ENCODE measurements around the gene ALG12. TPM values are rescaled to one million over a fixed set of nuclear protein-coding genes. Genes with fewer than 3 reads are reported as not detected.

Gene ALG12
- total RNA-seq, 1 experiment from 2014 or later = 16.6 TPM

DNA sequence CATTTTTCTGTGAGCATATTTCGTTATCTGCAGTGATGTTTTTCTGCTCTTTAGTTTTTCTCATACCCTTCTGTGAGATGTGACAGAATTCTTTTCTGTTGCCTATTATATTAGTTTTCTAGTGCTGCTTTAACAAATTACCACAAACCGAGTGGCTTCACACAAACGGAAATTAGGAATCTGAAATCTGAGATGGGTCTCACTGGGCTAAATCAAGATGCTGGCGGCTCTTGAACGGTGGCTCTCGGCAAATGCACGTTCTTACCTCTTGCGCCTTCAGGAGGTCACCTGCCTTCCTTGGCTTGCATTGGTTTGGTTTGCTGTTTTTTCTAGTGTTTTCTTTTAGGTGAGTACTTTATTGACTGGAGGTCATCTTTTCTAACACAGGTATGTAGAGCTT lies 51.6 kb downstream of the ALG12 start:
- Histone ChIP-seq H3K27ac (ENCODE audit: low read depth, low read length) (no peak overlapping the region), H3K9me3 (ENCODE audit: control insufficient read depth in 1 of 2, insufficient read depth in 1 of 2, low read depth in 1 of 2, low read length in 2 of 2) (peaks cover 18 to 25% of the 10 kb centered on the region in 2 experiments; a peak in 2 of 4 replicates), H3K9ac (ENCODE audit: low read length) (no peak overlapping the region), H3K36me3 (ENCODE audit: control insufficient read depth in 1 of 2, insufficient read depth in 2 of 2, low read length in 2 of 2) (peaks cover 0 to 5% of the 10 kb centered on the region in 2 experiments; a peak in 1 of 4 replicates), H2AFZ (ENCODE audit: low read depth, low read length, poor library complexity, severe bottlenecking) (no peak overlapping the region), H3K4me3 (replicated peaks in 1 of 2; ENCODE audit: low read depth in 1 of 2, low read length in 2 of 2) (no peak overlapping the region), H4K20me1 (ENCODE audit: insufficient read depth) (0 out of 2 replicates have a peak, but pooled peaks cover 4% of the 10 kb centered on the region), H3K4me2 (ENCODE audit: low read length) (no peak overlapping the region), H3K27me3 (ENCODE audit: insufficient read depth, low read length) (no peaks in the 10 kb centered on the region), H3K79me2 (ENCODE audit: insufficient read depth, low read length) (peaks cover 99% of the 10 kb centered on the region), H3K4me1 (ENCODE audit: control insufficient read depth in 1 of 2, insufficient read depth in 2 of 2, low read length in 2 of 2) (no peaks in the 10 kb centered on the region), H3K9me2 (ENCODE audit: insufficient read depth) (no peaks in the 10 kb centered on the region)
- ChIA-PET RAD21 (ENCODE audit: low non-redundant PET in 1 of 2, low total read pairs in 2 of 2, uncharacterized antibody in 2 of 2, unreplicated experiment in 2 of 2) (no interaction called here), POLR2A (no interaction called here), CTCF (no interaction called here)
- intact Hi-C loops (cut with micrococcal nuclease) = no loop called here
- no peak for ATAC-seq
- TF ChIP-seq EZH2phosphoT487 (IDR thresholded peaks at IDR 0.05; ENCODE audit: borderline replicate concordance) = no peak
- TF ChIP-seq FOSL1 (IDR thresholded peaks at IDR 0.05; ENCODE audit: low read depth) = no peak
- TF ChIP-seq POLR2AphosphoS5 (IDR thresholded peaks at IDR 0.05; ENCODE audit: low read depth, low read length) = no peak
- TF ChIP-seq, protein P1, sequence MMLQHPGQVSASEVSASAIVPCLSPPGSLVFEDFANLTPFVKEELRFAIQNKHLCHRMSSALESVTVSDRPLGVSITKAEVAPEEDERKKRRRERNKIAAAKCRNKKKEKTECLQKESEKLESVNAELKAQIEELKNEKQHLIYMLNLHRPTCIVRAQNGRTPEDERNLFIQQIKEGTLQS (IDR thresholded peaks at IDR 0.05) = no peak
- no peak for TF ChIP-seq EZH2 (IDR thresholded peaks at IDR 0.05)
- no peak for TF ChIP-seq ELF1 (IDR thresholded peaks at IDR 0.05; ENCODE audit: borderline replicate concordance, low read depth)
- BruUV-seq (replicated peaks) = no TSS peak
- DNase-seq (ENCODE audit: low read depth, low spot score) = no peak

DNA sequence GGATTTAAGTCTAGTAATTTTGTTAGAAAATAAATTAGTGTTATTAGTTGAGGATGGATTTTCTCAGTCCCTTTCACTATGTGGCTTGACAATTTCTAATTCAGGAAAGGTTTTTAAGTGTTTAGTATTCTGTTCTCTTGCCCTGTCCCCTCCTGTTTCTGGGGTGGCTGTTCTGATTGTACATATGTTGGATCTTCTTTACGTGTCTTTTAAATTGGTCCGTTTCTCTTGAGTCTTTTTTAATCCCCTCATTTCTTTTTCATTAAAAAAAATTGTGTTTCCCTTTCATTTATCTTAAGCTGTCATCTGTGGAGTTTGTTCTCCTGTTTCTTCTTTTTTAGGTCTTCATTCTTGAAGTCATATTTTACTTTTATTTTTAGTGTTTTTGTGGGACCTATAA lies 52.1 kb downstream of the ALG12 start:
- intact Hi-C loops (cut with micrococcal nuclease) = no loop called here
- H3K4me1 ChIP-seq (ENCODE audit: control insufficient read depth in 1 of 2, insufficient read depth in 2 of 2, low read length in 2 of 2) = no peaks in the 10 kb centered on the region
- 0 out of 2 replicates have a peak, but pooled peaks cover 4% of the 10 kb centered on the region for H4K20me1 ChIP-seq (ENCODE audit: insufficient read depth)
- H3K27ac ChIP-seq (ENCODE audit: low read depth, low read length) = no peak overlapping the region
- peaks cover 18 to 25% of the 10 kb centered on the region in 2 experiments; a peak in 2 of 4 replicates for H3K9me3 ChIP-seq (ENCODE audit: control insufficient read depth in 1 of 2, insufficient read depth in 1 of 2, low read depth in 1 of 2, low read length in 2 of 2)
- ChIA-PET POLR2A (no interaction called here), RAD21 (ENCODE audit: low non-redundant PET in 1 of 2, low total read pairs in 2 of 2, uncharacterized antibody in 2 of 2, unreplicated experiment in 2 of 2) (no interaction called here), CTCF (interaction anchor here (0.7 kb wide), 1 partner anchor 8 kb away, joined by 3 read pairs; no protein-coding TSS in a partner anchor)
- no peak for ATAC-seq
- H2AFZ ChIP-seq (ENCODE audit: low read depth, low read length, poor library complexity, severe bottlenecking) = no peak overlapping the region
- peaks cover 99% of the 10 kb centered on the region for H3K79me2 ChIP-seq (ENCODE audit: insufficient read depth, low read length)
- no peak overlapping the region for H3K4me2 ChIP-seq (ENCODE audit: low read length)
- H3K4me3 ChIP-seq (replicated peaks in 1 of 2; ENCODE audit: low read depth in 1 of 2, low read length in 2 of 2) = no peak overlapping the region
- TF ChIP-seq ZNF274 (IDR thresholded peaks at IDR 0.05; ENCODE audit: low read depth, low read length) = no peak
- no peak for TF ChIP-seq FOSL1 (IDR thresholded peaks at IDR 0.05; ENCODE audit: low read depth)
- TF ChIP-seq, protein P2, sequence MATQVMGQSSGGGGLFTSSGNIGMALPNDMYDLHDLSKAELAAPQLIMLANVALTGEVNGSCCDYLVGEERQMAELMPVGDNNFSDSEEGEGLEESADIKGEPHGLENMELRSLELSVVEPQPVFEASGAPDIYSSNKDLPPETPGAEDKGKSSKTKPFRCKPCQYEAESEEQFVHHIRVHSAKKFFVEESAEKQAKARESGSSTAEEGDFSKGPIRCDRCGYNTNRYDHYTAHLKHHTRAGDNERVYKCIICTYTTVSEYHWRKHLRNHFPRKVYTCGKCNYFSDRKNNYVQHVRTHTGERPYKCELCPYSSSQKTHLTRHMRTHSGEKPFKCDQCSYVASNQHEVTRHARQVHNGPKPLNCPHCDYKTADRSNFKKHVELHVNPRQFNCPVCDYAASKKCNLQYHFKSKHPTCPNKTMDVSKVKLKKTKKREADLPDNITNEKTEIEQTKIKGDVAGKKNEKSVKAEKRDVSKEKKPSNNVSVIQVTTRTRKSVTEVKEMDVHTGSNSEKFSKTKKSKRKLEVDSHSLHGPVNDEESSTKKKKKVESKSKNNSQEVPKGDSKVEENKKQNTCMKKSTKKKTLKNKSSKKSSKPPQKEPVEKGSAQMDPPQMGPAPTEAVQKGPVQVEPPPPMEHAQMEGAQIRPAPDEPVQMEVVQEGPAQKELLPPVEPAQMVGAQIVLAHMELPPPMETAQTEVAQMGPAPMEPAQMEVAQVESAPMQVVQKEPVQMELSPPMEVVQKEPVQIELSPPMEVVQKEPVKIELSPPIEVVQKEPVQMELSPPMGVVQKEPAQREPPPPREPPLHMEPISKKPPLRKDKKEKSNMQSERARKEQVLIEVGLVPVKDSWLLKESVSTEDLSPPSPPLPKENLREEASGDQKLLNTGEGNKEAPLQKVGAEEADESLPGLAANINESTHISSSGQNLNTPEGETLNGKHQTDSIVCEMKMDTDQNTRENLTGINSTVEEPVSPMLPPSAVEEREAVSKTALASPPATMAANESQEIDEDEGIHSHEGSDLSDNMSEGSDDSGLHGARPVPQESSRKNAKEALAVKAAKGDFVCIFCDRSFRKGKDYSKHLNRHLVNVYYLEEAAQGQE (IDR thresholded peaks at IDR 0.05; ENCODE audit: low read depth) = no peak
- no peak for TF ChIP-seq POLR2A (IDR thresholded peaks at IDR 0.05; ENCODE audit: borderline replicate concordance, extremely low read depth, insufficient read depth, insufficient read length)
- TF ChIP-seq RAD21 (IDR thresholded peaks at IDR 0.05; ENCODE audit: low read depth) = no peak
- TF ChIP-seq POLR2AphosphoS5 (IDR thresholded peaks at IDR 0.05; ENCODE audit: low read depth, low read length) = no peak
- TF ChIP-seq, protein P3, sequence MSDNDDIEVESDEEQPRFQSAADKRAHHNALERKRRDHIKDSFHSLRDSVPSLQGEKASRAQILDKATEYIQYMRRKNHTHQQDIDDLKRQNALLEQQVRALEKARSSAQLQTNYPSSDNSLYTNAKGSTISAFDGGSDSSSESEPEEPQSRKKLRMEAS (IDR thresholded peaks at IDR 0.05) = no peak
- TF ChIP-seq, protein P4, sequence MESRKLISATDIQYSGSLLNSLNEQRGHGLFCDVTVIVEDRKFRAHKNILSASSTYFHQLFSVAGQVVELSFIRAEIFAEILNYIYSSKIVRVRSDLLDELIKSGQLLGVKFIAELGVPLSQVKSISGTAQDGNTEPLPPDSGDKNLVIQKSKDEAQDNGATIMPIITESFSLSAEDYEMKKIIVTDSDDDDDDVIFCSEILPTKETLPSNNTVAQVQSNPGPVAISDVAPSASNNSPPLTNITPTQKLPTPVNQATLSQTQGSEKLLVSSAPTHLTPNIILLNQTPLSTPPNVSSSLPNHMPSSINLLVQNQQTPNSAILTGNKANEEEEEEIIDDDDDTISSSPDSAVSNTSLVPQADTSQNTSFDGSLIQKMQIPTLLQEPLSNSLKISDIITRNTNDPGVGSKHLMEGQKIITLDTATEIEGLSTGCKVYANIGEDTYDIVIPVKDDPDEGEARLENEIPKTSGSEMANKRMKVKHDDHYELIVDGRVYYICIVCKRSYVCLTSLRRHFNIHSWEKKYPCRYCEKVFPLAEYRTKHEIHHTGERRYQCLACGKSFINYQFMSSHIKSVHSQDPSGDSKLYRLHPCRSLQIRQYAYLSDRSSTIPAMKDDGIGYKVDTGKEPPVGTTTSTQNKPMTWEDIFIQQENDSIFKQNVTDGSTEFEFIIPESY (IDR thresholded peaks at IDR 0.05; ENCODE audit: extremely low read depth, insufficient replicate concordance, low read length) = no peak
- H3K36me3 ChIP-seq (ENCODE audit: control insufficient read depth in 1 of 2, insufficient read depth in 2 of 2, low read length in 2 of 2) = peaks cover 0 to 5% of the 10 kb centered on the region in 2 experiments; a peak in 1 of 4 replicates
- DNase-seq (ENCODE audit: low read depth, low spot score) = no peak
- no peak overlapping the region for H3K9ac ChIP-seq (ENCODE audit: low read length)
- H3K27me3 ChIP-seq (ENCODE audit: insufficient read depth, low read length) = no peaks in the 10 kb centered on the region
- H3K9me2 ChIP-seq (ENCODE audit: insufficient read depth) = no peaks in the 10 kb centered on the region
- no TSS peak for BruUV-seq (replicated peaks)
